IPS-20b (cell line): ENCODE data around the gene TSPY2.
"Not testable (repeated sequence)": the region's sequence is repeated elsewhere in the genome, so short reads cannot be mapped to it uniquely, and the experiment has no call there.

Source experiments
- H3K27ac ChIP-seq: one replicate; pipeline ENCODE4 v1.5.1; 2013; ENCODE audit warnings: low read length
- H3K27me3 ChIP-seq: 2 replicates; pipeline ENCODE4 v1.6.1; 2013; ENCODE audit warnings: mild to moderate bottlenecking, low read length, inconsistent platforms; ENCODE audit not compliant: insufficient read depth
- H3K36me3 ChIP-seq: 2 replicates; pipeline ENCODE4 v1.6.1; 2013; ENCODE audit warnings: low read depth, mild to moderate bottlenecking, inconsistent platforms, low read length, moderate library complexity; ENCODE audit not compliant: insufficient read depth
- H3K4me1 ChIP-seq: 2 replicates; pipeline ENCODE4 v1.6.1; 2013; ENCODE audit warnings: mild to moderate bottlenecking, control low read depth, inconsistent platforms, low read length, moderate library complexity; ENCODE audit not compliant: insufficient read depth
- H3K4me3 ChIP-seq: 2 replicates; pipeline ENCODE4 v1.5.1; 2013; ENCODE audit warnings: mild to moderate bottlenecking, low read length, inconsistent platforms
- H3K9ac ChIP-seq: 2 replicates; pipeline ENCODE4 v1.6.1; 2013; ENCODE audit warnings: low read depth, mild to moderate bottlenecking, inconsistent platforms, low read length, moderate library complexity
- H3K9me3 ChIP-seq: 2 replicates; pipeline ENCODE4 v1.6.1; 2013; ENCODE audit warnings: mild to moderate bottlenecking, low read depth, low read length, inconsistent platforms; ENCODE audit not compliant: insufficient read depth

TSPY2 gene, protein sequence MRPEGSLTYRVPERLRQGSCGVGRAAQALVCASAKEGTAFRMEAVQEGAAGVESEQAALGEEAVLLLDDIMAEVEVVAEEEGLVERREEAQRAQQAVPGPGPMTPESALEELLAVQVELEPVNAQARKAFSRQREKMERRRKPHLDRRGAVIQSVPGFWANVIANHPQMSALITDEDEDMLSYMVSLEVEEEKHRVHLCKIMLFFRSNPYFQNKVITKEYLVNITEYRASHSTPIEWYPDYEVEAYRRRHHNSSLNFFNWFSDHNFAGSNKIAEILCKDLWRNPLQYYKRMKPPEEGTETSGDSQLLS

GRCh38 chrY:6245923-6246322 lies at the start of gene TSPY2:
TSPY2 (plus strand) TSS chrY:6246223; CDS start chrY:6246269, 46 bp downstream.
- not testable (repeated sequence) for H3K27me3 ChIP-seq, H3K9me3 ChIP-seq, H3K36me3 ChIP-seq, H3K27ac ChIP-seq, H3K9ac ChIP-seq, H3K4me3 ChIP-seq, H3K4me1 ChIP-seq

- not testable (repeated sequence) for H3K36me3 ChIP-seq, H3K9me3 ChIP-seq, H3K4me3 ChIP-seq
Observed at GRCh38 chrY:6209565-6209964, 36.5 kb upstream of the TSPY2 start.

GRCh38 chrY:6217045-6217444 lies 29.0 kb upstream of the TSPY2 start:
- not testable (repeated sequence) for H3K27ac ChIP-seq, H3K9ac ChIP-seq, H3K27me3 ChIP-seq, H3K36me3 ChIP-seq, H3K4me1 ChIP-seq, H3K4me3 ChIP-seq, H3K9me3 ChIP-seq

More at GRCh38 chrY:6209565-6209964, 36.5 kb upstream of the TSPY2 start:
- not testable (repeated sequence) for H3K27ac ChIP-seq, H3K4me1 ChIP-seq, H3K9ac ChIP-seq, H3K27me3 ChIP-seq

DNA sequence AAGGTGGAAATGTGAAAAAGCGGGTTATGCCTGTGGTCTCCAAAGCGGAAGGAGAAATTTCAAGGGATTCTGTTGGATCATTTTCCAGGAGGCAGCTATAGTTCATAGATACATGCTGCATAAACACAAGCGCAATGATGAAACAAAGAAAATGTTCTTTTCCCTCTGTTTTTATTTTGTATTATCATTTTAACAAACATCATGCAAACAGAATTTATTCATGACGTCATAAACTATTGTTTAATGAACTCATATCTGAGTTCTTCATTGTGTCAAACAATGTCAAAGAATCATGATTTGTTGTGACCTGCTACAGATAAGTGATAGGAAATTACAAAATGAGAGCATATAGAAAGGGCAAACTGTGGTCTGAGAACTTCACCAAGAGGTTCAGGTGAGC lies 23.8 kb downstream of the TSPY2 start:
- not testable (repeated sequence) for H3K36me3 ChIP-seq, H3K27me3 ChIP-seq, H3K4me3 ChIP-seq, H3K9me3 ChIP-seq, H3K27ac ChIP-seq, H3K9ac ChIP-seq, H3K4me1 ChIP-seq
